Uterus (tissue), 2 donors: ENCODE results near the gene A2M.

ENCODE experiments used
- CTCF ChIP-seq, 4 experiments: fragments of 200-600 bp in 2 of 4; fragments of 450-650 bp in 2 of 4; sonication (generic) in 2 of 4; IDR thresholded peaks; one replicate each; pipeline ENCODE4 v1.5.1; 2016 to 2019; ENCODE audit warnings: antibody characterized with exemption in 4 of 4, mild to moderate bottlenecking in 2 of 4, moderate library complexity in 1 of 4
- POLR2A ChIP-seq, 2 donors: fragments of 450-650 bp; IDR thresholded peaks; one replicate each; pipeline ENCODE4 v1.6.1; 2016; ENCODE audit warnings: antibody characterized with exemption in 2 of 2, mild to moderate bottlenecking in 1 of 2, moderate library complexity in 1 of 2

GRCh38 chr12:9096563-9097176, 19.0 kb downstream of the A2M start:
- TF ChIP-seq CTCF (IDR thresholded peaks at IDR 0.05) (no peak), POLR2A (IDR thresholded peaks at IDR 0.05) (no peak)
